GM12891 (cell line): ENCODE data around the gene XPOT.

Experiments used
- POLR2A ChIP-seq: IDR thresholded peaks from 2 replicates; pipeline ENCODE4 v1.6.1; 2011; ENCODE audit warnings: low read depth, low read length, control low read depth
- POLR2AphosphoS5 ChIP-seq: IDR thresholded peaks from 2 replicates; pipeline ENCODE4 v1.6.1; 2011; ENCODE audit warnings: low read depth, low read length, control low read depth
- SPI1 ChIP-seq: IDR thresholded peaks from 2 replicates; pipeline ENCODE4 v1.6.1; 2011; ENCODE audit warnings: low read depth, low read length, control low read depth
- TAF1 ChIP-seq: IDR thresholded peaks from 2 replicates; pipeline ENCODE4 v1.6.1; 2011; ENCODE audit warnings: low read depth, low read length, control low read depth

DNA sequence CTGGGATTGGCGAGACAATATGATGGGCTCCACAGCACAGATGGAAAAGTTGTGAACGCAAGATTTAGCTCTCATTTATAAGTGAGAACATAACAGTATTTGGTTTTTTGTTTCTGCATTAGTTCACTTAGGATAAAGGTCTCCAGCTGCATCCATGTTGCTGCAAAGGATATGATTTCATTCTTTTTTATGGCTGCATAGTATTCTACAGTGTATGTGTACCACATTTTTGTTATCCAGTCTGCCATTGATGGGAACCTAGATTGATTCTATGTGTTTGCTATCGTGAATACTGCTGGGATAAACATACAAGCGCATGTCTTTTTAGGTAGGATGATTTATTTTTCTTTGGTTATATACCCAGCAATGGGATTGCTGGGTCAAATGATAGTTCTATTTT lies 71.3 kb downstream of the XPOT start:
- TF ChIP-seq POLR2A (no peak), SPI1 (no peak), TAF1 (no peak), POLR2AphosphoS5 (no peak)
